C4-2B (cell line): ENCODE data around the gene SPINK5.

Source experiments
- H3K27ac ChIP-seq: fragments of 450-650 bp; 2 replicates; pipeline ENCODE4 v1.5.1; 2017
- ZFX ChIP-seq: fragments of 450-650 bp; IDR thresholded peaks from 2 replicates; pipeline ENCODE4 v1.6.1; 2017
- TF ChIP-seq, protein P1 (sequence below): fragments of 450-650 bp; conservative IDR thresholded peaks from 2 replicates; pipeline ENCODE4 v1.5.1; 2017; ENCODE audit warnings: mild to moderate bottlenecking

The SPINK5 gene, protein sequence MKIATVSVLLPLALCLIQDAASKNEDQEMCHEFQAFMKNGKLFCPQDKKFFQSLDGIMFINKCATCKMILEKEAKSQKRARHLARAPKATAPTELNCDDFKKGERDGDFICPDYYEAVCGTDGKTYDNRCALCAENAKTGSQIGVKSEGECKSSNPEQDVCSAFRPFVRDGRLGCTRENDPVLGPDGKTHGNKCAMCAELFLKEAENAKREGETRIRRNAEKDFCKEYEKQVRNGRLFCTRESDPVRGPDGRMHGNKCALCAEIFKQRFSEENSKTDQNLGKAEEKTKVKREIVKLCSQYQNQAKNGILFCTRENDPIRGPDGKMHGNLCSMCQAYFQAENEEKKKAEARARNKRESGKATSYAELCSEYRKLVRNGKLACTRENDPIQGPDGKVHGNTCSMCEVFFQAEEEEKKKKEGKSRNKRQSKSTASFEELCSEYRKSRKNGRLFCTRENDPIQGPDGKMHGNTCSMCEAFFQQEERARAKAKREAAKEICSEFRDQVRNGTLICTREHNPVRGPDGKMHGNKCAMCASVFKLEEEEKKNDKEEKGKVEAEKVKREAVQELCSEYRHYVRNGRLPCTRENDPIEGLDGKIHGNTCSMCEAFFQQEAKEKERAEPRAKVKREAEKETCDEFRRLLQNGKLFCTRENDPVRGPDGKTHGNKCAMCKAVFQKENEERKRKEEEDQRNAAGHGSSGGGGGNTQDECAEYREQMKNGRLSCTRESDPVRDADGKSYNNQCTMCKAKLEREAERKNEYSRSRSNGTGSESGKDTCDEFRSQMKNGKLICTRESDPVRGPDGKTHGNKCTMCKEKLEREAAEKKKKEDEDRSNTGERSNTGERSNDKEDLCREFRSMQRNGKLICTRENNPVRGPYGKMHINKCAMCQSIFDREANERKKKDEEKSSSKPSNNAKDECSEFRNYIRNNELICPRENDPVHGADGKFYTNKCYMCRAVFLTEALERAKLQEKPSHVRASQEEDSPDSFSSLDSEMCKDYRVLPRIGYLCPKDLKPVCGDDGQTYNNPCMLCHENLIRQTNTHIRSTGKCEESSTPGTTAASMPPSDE

DNA sequence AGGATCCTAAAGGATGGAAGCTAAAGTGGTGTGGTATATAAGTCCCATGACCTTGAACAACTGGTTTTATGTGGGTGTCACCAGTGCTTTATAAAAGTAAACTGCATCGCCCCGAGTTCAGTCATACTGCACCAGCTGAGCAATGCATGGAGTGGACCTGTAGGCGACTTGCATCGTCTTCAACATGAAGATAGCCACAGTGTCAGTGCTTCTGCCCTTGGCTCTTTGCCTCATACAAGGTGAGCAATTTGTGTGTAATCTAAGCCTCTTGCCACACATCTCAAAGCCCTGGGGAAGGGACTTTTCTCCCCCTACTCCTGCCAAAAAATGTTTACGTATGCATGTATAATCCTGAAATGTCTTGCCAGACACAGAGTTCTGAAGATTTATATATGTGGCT lies at the start of gene SPINK5:
SPINK5 (plus strand) TSS at position 120 of the 400 bp plus-strand sequence; CDS start at position 185, 65 bp downstream.
- H3K27ac ChIP-seq: no peak within 1 kb of the TSS

DNA sequence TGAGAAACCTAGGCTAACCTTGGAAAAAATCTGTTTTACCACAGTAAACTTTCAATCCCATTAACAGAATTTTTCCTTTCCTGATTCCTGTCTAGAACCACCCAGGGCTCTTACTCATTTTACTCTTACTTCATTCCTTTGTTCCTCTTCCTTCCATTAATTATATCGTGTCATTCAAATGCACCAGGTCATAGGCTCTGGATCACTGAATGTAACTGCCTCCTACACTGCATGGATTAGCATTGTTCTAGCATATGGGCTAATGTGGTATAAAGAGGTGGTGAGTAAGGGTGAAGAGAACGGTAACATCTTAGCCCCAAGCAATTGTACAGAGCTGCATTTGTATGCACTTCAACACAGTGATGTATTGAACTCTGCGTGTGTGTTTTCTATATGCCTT lies 49.5 kb upstream of the SPINK5 start:
- no peak for TF ChIP-seq ZFX
- TF ChIP-seq, protein P1, sequence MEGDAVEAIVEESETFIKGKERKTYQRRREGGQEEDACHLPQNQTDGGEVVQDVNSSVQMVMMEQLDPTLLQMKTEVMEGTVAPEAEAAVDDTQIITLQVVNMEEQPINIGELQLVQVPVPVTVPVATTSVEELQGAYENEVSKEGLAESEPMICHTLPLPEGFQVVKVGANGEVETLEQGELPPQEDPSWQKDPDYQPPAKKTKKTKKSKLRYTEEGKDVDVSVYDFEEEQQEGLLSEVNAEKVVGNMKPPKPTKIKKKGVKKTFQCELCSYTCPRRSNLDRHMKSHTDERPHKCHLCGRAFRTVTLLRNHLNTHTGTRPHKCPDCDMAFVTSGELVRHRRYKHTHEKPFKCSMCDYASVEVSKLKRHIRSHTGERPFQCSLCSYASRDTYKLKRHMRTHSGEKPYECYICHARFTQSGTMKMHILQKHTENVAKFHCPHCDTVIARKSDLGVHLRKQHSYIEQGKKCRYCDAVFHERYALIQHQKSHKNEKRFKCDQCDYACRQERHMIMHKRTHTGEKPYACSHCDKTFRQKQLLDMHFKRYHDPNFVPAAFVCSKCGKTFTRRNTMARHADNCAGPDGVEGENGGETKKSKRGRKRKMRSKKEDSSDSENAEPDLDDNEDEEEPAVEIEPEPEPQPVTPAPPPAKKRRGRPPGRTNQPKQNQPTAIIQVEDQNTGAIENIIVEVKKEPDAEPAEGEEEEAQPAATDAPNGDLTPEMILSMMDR: no peak
- no peak overlapping the region for H3K27ac ChIP-seq

More for the DNA sequence above, at the start of gene SPINK5:
- TF ChIP-seq, protein P1: no peak
- TF ChIP-seq ZFX: no peak

DNA sequence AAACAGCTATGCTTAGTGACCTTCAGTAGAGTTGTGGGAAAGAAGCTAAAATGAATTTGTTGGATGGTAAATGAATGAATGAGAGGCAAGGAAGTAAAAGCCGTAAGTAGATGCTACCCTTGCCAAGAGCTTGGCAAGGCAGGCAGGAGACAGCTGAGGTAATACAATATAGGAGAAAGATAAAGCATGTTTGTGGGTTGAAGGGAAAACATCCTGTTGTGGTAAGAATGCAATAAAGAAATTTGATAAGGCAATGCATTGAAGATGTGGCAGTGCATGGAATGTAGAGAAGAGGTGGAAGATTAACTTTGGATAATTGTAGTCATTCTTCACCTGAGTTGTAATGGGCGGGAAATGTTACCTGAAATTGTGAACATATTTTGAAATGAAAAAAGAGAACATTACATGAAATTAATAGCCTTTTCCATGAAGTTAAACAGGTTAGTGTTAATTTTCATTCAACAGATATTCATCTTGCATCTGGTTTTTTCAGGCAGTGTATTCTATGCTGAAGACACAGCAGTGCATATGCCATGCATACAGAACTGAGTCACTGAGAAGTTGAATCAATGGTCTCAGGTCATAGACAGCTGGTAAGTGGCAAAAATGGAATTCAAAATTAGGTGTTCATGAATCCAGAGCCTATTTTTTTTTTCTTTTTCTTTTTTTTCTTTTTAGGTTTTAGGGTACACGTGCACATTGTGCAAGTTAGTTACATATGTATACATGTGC lies 43.4 kb upstream of the SPINK5 start:
- H3K27ac ChIP-seq: no peak overlapping the region
- TF ChIP-seq ZFX: no peak
- TF ChIP-seq, protein P1: no peak

DNA sequence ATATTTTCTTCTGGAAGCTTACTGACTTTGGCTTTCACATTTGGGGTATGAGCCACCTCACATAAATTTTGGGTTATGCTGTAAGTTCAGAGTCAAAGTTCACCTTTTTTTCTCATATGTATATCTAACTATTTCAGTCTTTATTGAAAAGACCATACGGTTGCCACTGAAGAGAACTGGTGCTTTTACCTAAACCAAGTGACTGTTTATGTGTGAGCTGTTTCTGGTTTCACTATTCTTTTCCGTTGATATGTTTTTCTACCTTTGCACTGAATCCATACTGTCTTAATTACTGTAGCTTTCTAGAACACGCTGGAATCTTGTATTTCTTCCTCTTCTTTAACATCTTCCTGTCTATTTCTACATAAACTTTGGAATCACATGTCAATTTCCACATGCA lies 36.3 kb upstream of the SPINK5 start:
- TF ChIP-seq ZFX: no peak
- TF ChIP-seq, protein P1: no peak
- H3K27ac ChIP-seq: no peak overlapping the region

DNA sequence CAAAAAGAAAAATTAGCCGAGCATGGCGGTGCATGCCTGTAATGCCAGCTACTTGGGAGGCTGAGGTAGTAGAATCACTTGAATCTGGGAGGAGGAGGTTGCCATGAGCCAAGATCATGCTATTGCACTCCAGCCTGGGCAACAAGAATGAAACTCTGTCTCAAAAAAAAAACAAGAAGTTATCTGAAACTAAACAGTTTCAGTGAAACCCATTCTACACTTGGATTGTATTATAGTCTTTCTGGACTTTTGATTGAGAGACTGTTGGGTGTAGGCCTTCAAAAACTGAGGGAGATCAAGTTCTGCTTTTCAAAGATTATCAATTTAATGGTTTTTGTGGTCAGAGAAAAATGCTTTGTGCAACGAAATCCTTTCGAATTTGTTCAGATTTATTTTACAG lies 34.6 kb upstream of the SPINK5 start:
- no peak overlapping the region for H3K27ac ChIP-seq
- TF ChIP-seq, protein P1: no peak
- no peak for TF ChIP-seq ZFX

DNA sequence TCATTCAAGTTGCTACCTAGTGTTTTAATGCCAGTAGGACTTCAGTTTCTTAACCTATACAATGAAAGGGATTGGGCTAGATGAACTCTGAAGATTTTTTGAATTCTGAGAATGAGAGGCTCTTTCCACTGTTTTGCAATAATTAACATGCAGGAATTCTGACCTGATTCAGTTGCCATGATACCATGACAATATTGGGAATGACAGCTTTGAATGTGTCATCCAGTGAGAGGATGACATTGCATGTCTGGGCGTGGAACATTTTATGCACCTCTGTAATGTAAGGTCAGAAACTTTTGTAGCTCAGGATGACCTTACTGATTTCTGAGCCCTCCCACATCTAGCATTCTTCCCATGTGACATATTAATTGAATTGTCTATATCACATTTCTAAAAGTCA lies 30.6 kb upstream of the SPINK5 start:
- no peak overlapping the region for H3K27ac ChIP-seq

More for the DNA sequence above, 30.6 kb upstream of the SPINK5 start:
- TF ChIP-seq ZFX: no peak
- TF ChIP-seq, protein P1: no peak
